A204.1 (cell line): ENCODE measurements around the gene ETHE1.

Source experiments
- FAIRE-seq: peaks from 2 replicates; lab custom pipeline; 2012; peaks lifted over from hg19 to GRCh38; lab: Jason Lieb, UNC

Gene ETHE1

GRCh38 chr19:43489310-43489709, 37.7 kb downstream of the ETHE1 start:
- FAIRE-seq, result no peak

- FAIRE-seq, result no peak
Measured at GRCh38 chr19:43488179-43488578, 38.8 kb downstream of the ETHE1 start.

- no peak for FAIRE-seq
Measured at GRCh38 chr19:43486412-43486811, 40.6 kb downstream of the ETHE1 start.

- no peak for FAIRE-seq
Measured at GRCh38 chr19:43485951-43486350, 41.0 kb downstream of the ETHE1 start.

GRCh38 chr19:43483281-43483680, 43.7 kb downstream of the ETHE1 start:
- FAIRE-seq, result no peak

- FAIRE-seq, result no peak
Measured at GRCh38 chr19:43482193-43482592, 44.8 kb downstream of the ETHE1 start.

GRCh38 chr19:43481701-43482100, 45.3 kb downstream of the ETHE1 start:
- no peak for FAIRE-seq

- no peak for FAIRE-seq
Measured at GRCh38 chr19:43480574-43480973, 46.4 kb downstream of the ETHE1 start.

- no peak for FAIRE-seq
Measured at GRCh38 chr19:43479961-43480561, 46.9 kb downstream of the ETHE1 start.

GRCh38 chr19:43479226-43479625, 47.8 kb downstream of the ETHE1 start:
- no peak for FAIRE-seq

GRCh38 chr19:43478323-43478722, 48.7 kb downstream of the ETHE1 start:
- no peak for FAIRE-seq

- FAIRE-seq, result no peak
Measured at GRCh38 chr19:43476606-43477005, 50.4 kb downstream of the ETHE1 start.

- FAIRE-seq, result no peak
Measured at GRCh38 chr19:43474986-43475705, 51.9 kb downstream of the ETHE1 start.

GRCh38 chr19:43474487-43474886, 52.5 kb downstream of the ETHE1 start:
- no peak for FAIRE-seq

GRCh38 chr19:43471091-43471490, 55.9 kb downstream of the ETHE1 start:
- FAIRE-seq, result no peak

GRCh38 chr19:43470288-43470687, 56.7 kb downstream of the ETHE1 start:
- FAIRE-seq, result no peak

- no peak for FAIRE-seq
Measured at GRCh38 chr19:43469160-43469480, 57.9 kb downstream of the ETHE1 start.

GRCh38 chr19:43468354-43469159, 58.4 kb downstream of the ETHE1 start:
- no peak for FAIRE-seq

GRCh38 chr19:43467730-43468129, 59.3 kb downstream of the ETHE1 start:
- no peak for FAIRE-seq

- FAIRE-seq, result no peak
Measured at GRCh38 chr19:43467276-43467675, 59.7 kb downstream of the ETHE1 start.

- no peak for FAIRE-seq
Measured at GRCh38 chr19:43466793-43467192, 60.2 kb downstream of the ETHE1 start.

- FAIRE-seq, result no peak
Measured at GRCh38 chr19:43465468-43466120, 61.4 kb downstream of the ETHE1 start, which contains the start of gene LYPD3. LYPD3 (minus strand) TSS chr19:43465608; CDS start chr19:43465571, 37 bp downstream.
